MM.1S (cell line): ENCODE results near the gene SLC12A2.

Experiments used
- EZH2 ChIP-seq: fragments of 300-600 bp; sonication (generic); optimal IDR thresholded peaks from 2 replicates; pipeline ENCODE3; 2017; ENCODE audit warnings: low read depth, mild to moderate bottlenecking, antibody characterized with exemption, low read length, mixed read lengths
- EZH2phosphoT487 ChIP-seq: fragments of 300-600 bp; sonication (generic); IDR thresholded peaks from 2 replicates; pipeline ENCODE4 v1.6.1; 2018; ENCODE audit warnings: antibody characterized with exemption, low read length

DNA sequence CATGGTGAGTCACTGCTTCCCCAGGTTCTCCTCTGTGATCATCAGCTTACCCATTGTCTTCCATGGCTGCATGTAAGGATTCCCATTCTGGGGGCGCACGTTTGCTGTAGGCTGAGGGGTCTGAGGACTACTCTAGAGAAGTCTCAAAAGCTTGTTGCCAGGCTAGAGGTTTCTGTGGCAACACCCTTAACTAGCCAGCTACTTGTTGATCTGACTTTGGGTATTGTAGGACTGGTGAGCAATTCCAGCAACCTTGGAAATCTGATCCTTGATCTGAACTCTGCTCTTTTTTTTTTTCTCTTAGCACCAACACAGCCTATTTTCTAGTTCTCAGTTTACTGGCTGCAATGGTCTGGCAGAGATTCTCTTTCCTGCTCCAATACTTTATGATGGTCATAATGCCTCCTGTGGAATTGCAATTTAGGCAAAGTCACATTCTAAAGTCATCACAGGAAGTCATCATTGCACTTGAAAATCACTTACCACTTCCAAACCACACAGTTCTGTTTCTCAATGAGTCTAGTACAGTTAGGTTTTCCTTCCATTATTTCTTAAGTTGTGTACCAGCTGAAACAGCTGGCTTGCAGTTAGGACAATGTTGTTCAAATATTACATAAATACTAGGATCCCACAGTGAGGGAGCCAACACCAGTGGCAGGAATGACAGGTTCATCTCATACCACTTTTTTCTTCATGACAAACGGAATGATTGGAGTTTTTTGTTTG lies 110.3 kb downstream of the SLC12A2 start:
- no peak for TF ChIP-seq EZH2
- no peak for TF ChIP-seq EZH2phosphoT487
